ENCODE results near the gene TRPM3. TPM values are rescaled to one million over a fixed set of nuclear protein-coding genes. Genes with fewer than 3 reads are reported as not detected.

TRPM3 gene
- total RNA-seq, 1 experiment from 2014 or later, result 5.4 TPM

DNA sequence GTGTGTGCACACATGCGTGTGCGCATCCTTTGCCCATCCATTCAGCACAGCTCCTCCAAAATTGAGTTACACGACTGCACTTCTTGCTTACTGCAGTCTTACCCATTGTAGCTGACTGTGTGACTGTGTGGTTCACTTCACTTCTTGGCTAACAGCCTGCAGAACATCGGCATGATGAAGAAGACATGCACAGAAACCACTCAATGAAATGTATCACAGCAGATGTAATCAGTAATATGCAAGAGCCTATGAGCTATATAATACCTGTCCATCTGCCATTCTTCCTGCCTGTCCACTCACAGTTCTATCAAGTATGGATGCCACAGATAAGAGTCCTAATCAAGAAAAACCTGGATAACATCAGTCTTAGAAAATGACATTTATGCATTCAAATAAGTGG lies 83.9 kb downstream of the TRPM3 start:
- no peaks in the 10 kb centered on the region for H3K27me3 Mint-ChIP-seq (ENCODE audit: low read depth)
- TF ChIP-seq ZNF138 (CRISPR knock-in tag; conservative IDR thresholded peaks at IDR 0.05) (no peak), MYBL2 (CRISPR knock-in tag; IDR thresholded peaks at IDR 0.05) (no peak), ZNF219 (CRISPR knock-in tag; IDR thresholded peaks at IDR 0.05; ENCODE audit: borderline replicate concordance) (no peak), EMX1 (CRISPR knock-in tag; IDR thresholded peaks at IDR 0.05) (no peak)
- TF ChIP-seq, protein P1, sequence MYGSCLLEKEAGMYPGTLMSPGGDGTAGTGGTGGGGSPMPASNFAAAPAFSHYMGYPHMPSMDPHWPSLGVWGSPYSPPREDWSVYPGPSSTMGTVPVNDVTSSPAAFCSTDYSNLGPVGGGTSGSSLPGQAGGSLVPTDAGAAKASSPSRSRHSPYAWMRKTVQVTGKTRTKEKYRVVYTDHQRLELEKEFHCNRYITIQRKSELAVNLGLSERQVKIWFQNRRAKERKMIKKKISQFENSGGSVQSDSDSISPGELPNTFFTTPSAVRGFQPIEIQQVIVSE (CRISPR knock-in tag; IDR thresholded peaks at IDR 0.05; ENCODE audit: borderline replicate concordance), result no peak
- TF ChIP-seq, protein P2, sequence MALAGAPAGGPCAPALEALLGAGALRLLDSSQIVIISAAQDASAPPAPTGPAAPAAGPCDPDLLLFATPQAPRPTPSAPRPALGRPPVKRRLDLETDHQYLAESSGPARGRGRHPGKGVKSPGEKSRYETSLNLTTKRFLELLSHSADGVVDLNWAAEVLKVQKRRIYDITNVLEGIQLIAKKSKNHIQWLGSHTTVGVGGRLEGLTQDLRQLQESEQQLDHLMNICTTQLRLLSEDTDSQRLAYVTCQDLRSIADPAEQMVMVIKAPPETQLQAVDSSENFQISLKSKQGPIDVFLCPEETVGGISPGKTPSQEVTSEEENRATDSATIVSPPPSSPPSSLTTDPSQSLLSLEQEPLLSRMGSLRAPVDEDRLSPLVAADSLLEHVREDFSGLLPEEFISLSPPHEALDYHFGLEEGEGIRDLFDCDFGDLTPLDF (CRISPR knock-in tag; IDR thresholded peaks at IDR 0.05), result no peak
- TF ChIP-seq, protein P3, sequence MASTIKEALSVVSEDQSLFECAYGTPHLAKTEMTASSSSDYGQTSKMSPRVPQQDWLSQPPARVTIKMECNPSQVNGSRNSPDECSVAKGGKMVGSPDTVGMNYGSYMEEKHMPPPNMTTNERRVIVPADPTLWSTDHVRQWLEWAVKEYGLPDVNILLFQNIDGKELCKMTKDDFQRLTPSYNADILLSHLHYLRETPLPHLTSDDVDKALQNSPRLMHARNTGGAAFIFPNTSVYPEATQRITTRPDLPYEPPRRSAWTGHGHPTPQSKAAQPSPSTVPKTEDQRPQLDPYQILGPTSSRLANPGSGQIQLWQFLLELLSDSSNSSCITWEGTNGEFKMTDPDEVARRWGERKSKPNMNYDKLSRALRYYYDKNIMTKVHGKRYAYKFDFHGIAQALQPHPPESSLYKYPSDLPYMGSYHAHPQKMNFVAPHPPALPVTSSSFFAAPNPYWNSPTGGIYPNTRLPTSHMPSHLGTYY (CRISPR knock-in tag; IDR thresholded peaks at IDR 0.05), result no peak
- TF ChIP-seq, protein P4, sequence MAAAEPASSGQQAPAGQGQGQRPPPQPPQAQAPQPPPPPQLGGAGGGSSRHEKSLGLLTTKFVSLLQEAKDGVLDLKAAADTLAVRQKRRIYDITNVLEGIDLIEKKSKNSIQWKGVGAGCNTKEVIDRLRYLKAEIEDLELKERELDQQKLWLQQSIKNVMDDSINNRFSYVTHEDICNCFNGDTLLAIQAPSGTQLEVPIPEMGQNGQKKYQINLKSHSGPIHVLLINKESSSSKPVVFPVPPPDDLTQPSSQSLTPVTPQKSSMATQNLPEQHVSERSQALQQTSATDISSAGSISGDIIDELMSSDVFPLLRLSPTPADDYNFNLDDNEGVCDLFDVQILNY (CRISPR knock-in tag; IDR thresholded peaks at IDR 0.05), result no peak
- TF ChIP-seq, protein P5, sequence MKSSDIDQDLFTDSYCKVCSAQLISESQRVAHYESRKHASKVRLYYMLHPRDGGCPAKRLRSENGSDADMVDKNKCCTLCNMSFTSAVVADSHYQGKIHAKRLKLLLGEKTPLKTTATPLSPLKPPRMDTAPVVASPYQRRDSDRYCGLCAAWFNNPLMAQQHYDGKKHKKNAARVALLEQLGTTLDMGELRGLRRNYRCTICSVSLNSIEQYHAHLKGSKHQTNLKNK (CRISPR knock-in tag; IDR thresholded peaks at IDR 0.05), result no peak
- TF ChIP-seq, protein P6, sequence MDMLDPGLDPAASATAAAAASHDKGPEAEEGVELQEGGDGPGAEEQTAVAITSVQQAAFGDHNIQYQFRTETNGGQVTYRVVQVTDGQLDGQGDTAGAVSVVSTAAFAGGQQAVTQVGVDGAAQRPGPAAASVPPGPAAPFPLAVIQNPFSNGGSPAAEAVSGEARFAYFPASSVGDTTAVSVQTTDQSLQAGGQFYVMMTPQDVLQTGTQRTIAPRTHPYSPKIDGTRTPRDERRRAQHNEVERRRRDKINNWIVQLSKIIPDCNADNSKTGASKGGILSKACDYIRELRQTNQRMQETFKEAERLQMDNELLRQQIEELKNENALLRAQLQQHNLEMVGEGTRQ (CRISPR knock-in tag; IDR thresholded peaks at IDR 0.05), result no peak
- ATAC-seq, result no peak

DNA sequence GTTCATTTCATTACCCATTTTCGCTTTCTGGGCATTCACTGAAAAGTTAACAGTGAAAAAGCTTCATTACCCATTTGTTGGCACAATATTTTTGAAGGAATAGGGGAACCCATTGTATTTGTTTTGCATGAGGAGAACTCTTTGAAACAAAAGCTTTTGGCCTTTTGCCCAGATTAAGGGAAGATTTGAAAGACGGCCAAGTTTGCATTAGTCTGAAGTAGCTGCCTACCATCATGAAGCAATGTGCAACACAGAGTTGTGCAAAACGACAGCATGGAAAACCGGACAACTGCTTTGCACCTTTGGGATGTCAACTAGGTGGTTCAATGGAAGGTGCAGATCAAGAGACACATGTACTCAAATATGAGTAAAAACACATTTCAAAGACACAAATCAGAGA lies 84.9 kb downstream of the TRPM3 start:
- ATAC-seq, result no peak
- no peak overlapping the region for H3K4me3 Mint-ChIP-seq
- H3K9me3 Mint-ChIP-seq, result no peaks in the 10 kb centered on the region
- CTCF ChIA-PET, result interaction anchor here (0.7 kb wide), 1 partner anchor 527 kb away, joined by 5 read pairs; no protein-coding TSS in a partner anchor
- TF ChIP-seq, protein P7, sequence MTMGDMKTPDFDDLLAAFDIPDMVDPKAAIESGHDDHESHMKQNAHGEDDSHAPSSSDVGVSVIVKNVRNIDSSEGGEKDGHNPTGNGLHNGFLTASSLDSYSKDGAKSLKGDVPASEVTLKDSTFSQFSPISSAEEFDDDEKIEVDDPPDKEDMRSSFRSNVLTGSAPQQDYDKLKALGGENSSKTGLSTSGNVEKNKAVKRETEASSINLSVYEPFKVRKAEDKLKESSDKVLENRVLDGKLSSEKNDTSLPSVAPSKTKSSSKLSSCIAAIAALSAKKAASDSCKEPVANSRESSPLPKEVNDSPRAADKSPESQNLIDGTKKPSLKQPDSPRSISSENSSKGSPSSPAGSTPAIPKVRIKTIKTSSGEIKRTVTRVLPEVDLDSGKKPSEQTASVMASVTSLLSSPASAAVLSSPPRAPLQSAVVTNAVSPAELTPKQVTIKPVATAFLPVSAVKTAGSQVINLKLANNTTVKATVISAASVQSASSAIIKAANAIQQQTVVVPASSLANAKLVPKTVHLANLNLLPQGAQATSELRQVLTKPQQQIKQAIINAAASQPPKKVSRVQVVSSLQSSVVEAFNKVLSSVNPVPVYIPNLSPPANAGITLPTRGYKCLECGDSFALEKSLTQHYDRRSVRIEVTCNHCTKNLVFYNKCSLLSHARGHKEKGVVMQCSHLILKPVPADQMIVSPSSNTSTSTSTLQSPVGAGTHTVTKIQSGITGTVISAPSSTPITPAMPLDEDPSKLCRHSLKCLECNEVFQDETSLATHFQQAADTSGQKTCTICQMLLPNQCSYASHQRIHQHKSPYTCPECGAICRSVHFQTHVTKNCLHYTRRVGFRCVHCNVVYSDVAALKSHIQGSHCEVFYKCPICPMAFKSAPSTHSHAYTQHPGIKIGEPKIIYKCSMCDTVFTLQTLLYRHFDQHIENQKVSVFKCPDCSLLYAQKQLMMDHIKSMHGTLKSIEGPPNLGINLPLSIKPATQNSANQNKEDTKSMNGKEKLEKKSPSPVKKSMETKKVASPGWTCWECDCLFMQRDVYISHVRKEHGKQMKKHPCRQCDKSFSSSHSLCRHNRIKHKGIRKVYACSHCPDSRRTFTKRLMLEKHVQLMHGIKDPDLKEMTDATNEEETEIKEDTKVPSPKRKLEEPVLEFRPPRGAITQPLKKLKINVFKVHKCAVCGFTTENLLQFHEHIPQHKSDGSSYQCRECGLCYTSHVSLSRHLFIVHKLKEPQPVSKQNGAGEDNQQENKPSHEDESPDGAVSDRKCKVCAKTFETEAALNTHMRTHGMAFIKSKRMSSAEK (CRISPR knock-in tag; IDR thresholded peaks at IDR 0.05; ENCODE audit: borderline replicate concordance), result no peak
- TF ChIP-seq, protein P8, sequence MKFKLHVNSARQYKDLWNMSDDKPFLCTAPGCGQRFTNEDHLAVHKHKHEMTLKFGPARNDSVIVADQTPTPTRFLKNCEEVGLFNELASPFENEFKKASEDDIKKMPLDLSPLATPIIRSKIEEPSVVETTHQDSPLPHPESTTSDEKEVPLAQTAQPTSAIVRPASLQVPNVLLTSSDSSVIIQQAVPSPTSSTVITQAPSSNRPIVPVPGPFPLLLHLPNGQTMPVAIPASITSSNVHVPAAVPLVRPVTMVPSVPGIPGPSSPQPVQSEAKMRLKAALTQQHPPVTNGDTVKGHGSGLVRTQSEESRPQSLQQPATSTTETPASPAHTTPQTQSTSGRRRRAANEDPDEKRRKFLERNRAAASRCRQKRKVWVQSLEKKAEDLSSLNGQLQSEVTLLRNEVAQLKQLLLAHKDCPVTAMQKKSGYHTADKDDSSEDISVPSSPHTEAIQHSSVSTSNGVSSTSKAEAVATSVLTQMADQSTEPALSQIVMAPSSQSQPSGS (CRISPR knock-in tag; IDR thresholded peaks at IDR 0.05; ENCODE audit: borderline replicate concordance, low read depth), result no peak
- TF ChIP-seq, protein P9, sequence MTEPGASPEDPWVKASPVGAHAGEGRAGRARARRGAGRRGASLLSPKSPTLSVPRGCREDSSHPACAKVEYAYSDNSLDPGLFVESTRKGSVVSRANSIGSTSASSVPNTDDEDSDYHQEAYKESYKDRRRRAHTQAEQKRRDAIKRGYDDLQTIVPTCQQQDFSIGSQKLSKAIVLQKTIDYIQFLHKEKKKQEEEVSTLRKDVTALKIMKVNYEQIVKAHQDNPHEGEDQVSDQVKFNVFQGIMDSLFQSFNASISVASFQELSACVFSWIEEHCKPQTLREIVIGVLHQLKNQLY (CRISPR knock-in tag; IDR thresholded peaks at IDR 0.05), result no peak
- H3K36me3 Mint-ChIP-seq, result no peaks in the 10 kb centered on the region
- POLR2A ChIA-PET, result no interaction called here
- no peak for DNase-seq (ENCODE audit: low spot score)
- H3K27me3 Mint-ChIP-seq (ENCODE audit: low read depth), result no peaks in the 10 kb centered on the region
- H3K27ac Mint-ChIP-seq, result no peak overlapping the region
- no peaks in the 10 kb centered on the region for H3K4me1 Mint-ChIP-seq

More for the DNA sequence above, 83.9 kb downstream of the TRPM3 start:
- Mint-ChIP-seq H3K9me3 (no peaks in the 10 kb centered on the region), H3K27ac (no peak overlapping the region), H3K36me3 (no peaks in the 10 kb centered on the region), H3K4me3 (no peak overlapping the region), H3K4me1 (peaks cover 7% of the 10 kb centered on the region)
- ChIA-PET POLR2A (no interaction called here), CTCF (no interaction called here)
- DNase-seq (ENCODE audit: low spot score), result no peak

Data from WTC11 (cell line).